ENCODE data around the gene PPP1R17. TPM values are rescaled to one million over a fixed set of nuclear protein-coding genes. Genes with fewer than 3 reads are reported as not detected.

The PPP1R17 gene
- not detected in 2 replicates for polyA plus RNA-seq (2013)

DNA sequence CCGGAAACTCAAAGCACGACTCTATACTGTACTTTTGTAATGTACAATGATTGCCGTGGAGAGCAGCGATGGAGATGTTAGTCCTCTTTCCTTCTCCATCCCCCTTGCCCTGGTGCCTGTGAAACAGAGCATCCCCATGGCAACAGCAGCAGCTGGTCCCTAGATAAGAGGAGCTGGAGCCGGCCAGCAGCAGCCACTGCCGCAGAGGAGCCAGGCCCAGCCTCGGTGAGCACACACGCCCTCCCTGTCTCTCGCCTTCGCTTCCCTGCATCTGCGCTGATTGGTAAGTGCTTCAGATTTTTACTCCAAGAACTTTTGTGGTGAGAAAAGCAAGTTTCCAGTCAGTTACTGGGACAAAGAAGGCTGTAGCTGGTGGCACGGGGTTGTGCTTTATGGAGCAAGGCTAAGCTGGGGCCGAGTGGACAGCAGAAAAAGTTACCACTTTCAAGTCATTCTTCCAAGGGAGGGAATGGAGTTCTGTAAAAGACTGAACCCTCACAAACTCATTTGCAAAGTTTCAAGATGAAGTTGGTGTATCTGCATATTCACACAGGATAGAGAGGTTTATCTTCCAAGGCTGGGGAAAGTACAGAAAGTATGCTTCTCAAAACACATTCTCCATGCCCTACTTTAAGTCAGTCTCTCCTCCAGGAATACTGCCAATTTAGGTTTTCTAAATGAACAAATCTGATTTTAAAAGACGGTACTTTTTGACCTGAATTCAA lies at the start of gene PPP1R17:
PPP1R17 (plus strand) TSS at position 192 of the 725 bp plus-strand sequence. CDS start 5,227 bp downstream, outside the sequence.
- no peak for DNase-seq
- WGBS (ENCODE audit: extremely low coverage, insufficient coverage, insufficient read length), result no CpG with 5 or more reads among the region's 14 CpGs
- Histone ChIP-seq H3K4me3 (ENCODE audit: low read depth, low read length) (no peak within 1 kb of the TSS), H3K9ac (ENCODE audit: low read length) (no peak within 1 kb of the TSS), H4K91ac (ENCODE audit: low read depth, low read length) (no peak within 1 kb of the TSS), H3K79me1 (ENCODE audit: low read length) (no peaks in the 10 kb centered on the region), H3K9me3 (ENCODE audit: insufficient read depth, low read depth, low read length) (no peaks in the 10 kb centered on the region), H3K79me2 (ENCODE audit: control insufficient read depth, insufficient read depth, low read length, poor library complexity) (no peaks in the 10 kb centered on the region), H3K36me3 (ENCODE audit: control insufficient read depth in 1 of 2, insufficient read depth in 2 of 2, low read length in 2 of 2) (no peaks in the 10 kb centered on the region), H3K18ac (ENCODE audit: low read length) (no peak within 1 kb of the TSS), H3K23ac (ENCODE audit: low read length) (no peak within 1 kb of the TSS), H2AK5ac (ENCODE audit: low read length) (no peak within 1 kb of the TSS), H3K27ac (ENCODE audit: low read depth, low read length) (no peak within 1 kb of the TSS), H3K4me2 (ENCODE audit: low read length) (no peak within 1 kb of the TSS), H2BK5ac (ENCODE audit: low read depth, low read length, poor library complexity) (no peak within 1 kb of the TSS), H2AFZ (ENCODE audit: insufficient read depth, low read length, poor library complexity) (no peak within 1 kb of the TSS), H4K8ac (ENCODE audit: low read depth, low read length) (no peak within 1 kb of the TSS), H3K4me1 (ENCODE audit: control insufficient read depth in 1 of 2, insufficient read depth in 2 of 2, low read length in 2 of 2) (no peaks in the 10 kb centered on the region), H3K4ac (ENCODE audit: low read depth, low read length) (no peak within 1 kb of the TSS), H3K14ac (ENCODE audit: low read length) (no peak within 1 kb of the TSS), H3K27me3 (ENCODE audit: insufficient read depth, low read length) (no peaks in the 10 kb centered on the region), H2BK120ac (ENCODE audit: insufficient read depth, low read length, poor library complexity) (no peak within 1 kb of the TSS), H4K12ac (ENCODE audit: low read depth, low read length) (no peak within 1 kb of the TSS), H2BK12ac (ENCODE audit: low read length) (no peak within 1 kb of the TSS)

DNA sequence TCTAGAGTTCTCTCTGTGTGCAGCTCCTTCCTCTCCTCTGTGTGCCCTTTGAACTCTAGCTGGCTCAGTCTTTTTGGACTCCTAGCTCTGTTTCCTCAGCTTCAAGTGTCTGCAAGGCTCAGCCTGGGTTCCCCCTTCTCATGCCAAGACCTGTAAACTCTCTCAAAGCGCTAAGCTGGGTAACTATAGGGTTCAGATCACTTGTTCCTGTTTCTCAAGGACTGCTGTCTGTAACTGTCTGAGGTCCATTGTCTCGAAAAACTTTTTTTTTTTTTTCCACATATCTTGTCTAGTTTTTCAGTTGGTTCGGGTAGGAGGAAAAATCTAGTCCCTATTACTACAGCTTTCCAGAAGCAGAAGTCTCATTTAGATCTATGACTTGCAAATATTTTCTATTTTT lies 46.6 kb upstream of the PPP1R17 start:
- no peak overlapping the region for H2BK120ac ChIP-seq (ENCODE audit: insufficient read depth, low read length, poor library complexity)
- no peak overlapping the region for H3K9ac ChIP-seq (ENCODE audit: low read length)
- no peak overlapping the region for H3K4ac ChIP-seq (ENCODE audit: low read depth, low read length)
- H4K12ac ChIP-seq (ENCODE audit: low read depth, low read length), result no peak overlapping the region
- H3K27ac ChIP-seq (ENCODE audit: low read depth, low read length), result no peak overlapping the region
- no peak overlapping the region for H4K8ac ChIP-seq (ENCODE audit: low read depth, low read length)
- no peaks in the 10 kb centered on the region for H3K36me3 ChIP-seq (ENCODE audit: control insufficient read depth in 1 of 2, insufficient read depth in 2 of 2, low read length in 2 of 2)
- no peak overlapping the region for H2AFZ ChIP-seq (ENCODE audit: insufficient read depth, low read length, poor library complexity)
- H3K18ac ChIP-seq (ENCODE audit: low read length), result no peak overlapping the region
- no peaks in the 10 kb centered on the region for H3K27me3 ChIP-seq (ENCODE audit: insufficient read depth, low read length)
- no peaks in the 10 kb centered on the region for H3K79me2 ChIP-seq (ENCODE audit: control insufficient read depth, insufficient read depth, low read length, poor library complexity)
- H3K79me1 ChIP-seq (ENCODE audit: low read length), result no peaks in the 10 kb centered on the region
- H3K4me2 ChIP-seq (ENCODE audit: low read length), result no peak overlapping the region
- H3K9me3 ChIP-seq (ENCODE audit: insufficient read depth, low read depth, low read length), result no peaks in the 10 kb centered on the region
- H3K4me1 ChIP-seq (ENCODE audit: control insufficient read depth in 1 of 2, insufficient read depth in 2 of 2, low read length in 2 of 2), result no peaks in the 10 kb centered on the region
- no peak for DNase-seq
- H2BK5ac ChIP-seq (ENCODE audit: low read depth, low read length, poor library complexity), result no peak overlapping the region
- H3K4me3 ChIP-seq (ENCODE audit: low read depth, low read length), result no peak overlapping the region
- no peak overlapping the region for H4K91ac ChIP-seq (ENCODE audit: low read depth, low read length)
- H2AK5ac ChIP-seq (ENCODE audit: low read length), result no peak overlapping the region
- no peak overlapping the region for H3K23ac ChIP-seq (ENCODE audit: low read length)
- no peak overlapping the region for H2BK12ac ChIP-seq (ENCODE audit: low read length)
- no peak overlapping the region for H3K14ac ChIP-seq (ENCODE audit: low read length)
- WGBS (ENCODE audit: extremely low coverage, insufficient coverage, insufficient read length), result no CpG with 5 or more reads among the region's 3 CpGs

GRCh38 chr7:31642681-31643115 lies 44.3 kb upstream of the PPP1R17 start:
- Histone ChIP-seq H3K9me3 (ENCODE audit: insufficient read depth, low read depth, low read length) (no peaks in the 10 kb centered on the region), H3K4ac (ENCODE audit: low read depth, low read length) (no peak overlapping the region), H3K27me3 (ENCODE audit: insufficient read depth, low read length) (no peaks in the 10 kb centered on the region), H3K4me2 (ENCODE audit: low read length) (no peak overlapping the region), H2BK5ac (ENCODE audit: low read depth, low read length, poor library complexity) (no peak overlapping the region), H2BK12ac (ENCODE audit: low read length) (no peak overlapping the region), H3K14ac (ENCODE audit: low read length) (no peak overlapping the region), H3K79me2 (ENCODE audit: control insufficient read depth, insufficient read depth, low read length, poor library complexity) (no peaks in the 10 kb centered on the region), H3K23ac (ENCODE audit: low read length) (no peak overlapping the region), H3K9ac (ENCODE audit: low read length) (no peak overlapping the region), H3K27ac (ENCODE audit: low read depth, low read length) (no peak overlapping the region), H3K4me3 (ENCODE audit: low read depth, low read length) (no peak overlapping the region), H3K18ac (ENCODE audit: low read length) (no peak overlapping the region), H4K12ac (ENCODE audit: low read depth, low read length) (no peak overlapping the region), H3K36me3 (ENCODE audit: control insufficient read depth in 1 of 2, insufficient read depth in 2 of 2, low read length in 2 of 2) (no peaks in the 10 kb centered on the region), H3K79me1 (ENCODE audit: low read length) (no peaks in the 10 kb centered on the region), H2BK120ac (ENCODE audit: insufficient read depth, low read length, poor library complexity) (no peak overlapping the region), H4K91ac (ENCODE audit: low read depth, low read length) (no peak overlapping the region), H2AK5ac (ENCODE audit: low read length) (no peak overlapping the region), H3K4me1 (ENCODE audit: control insufficient read depth in 1 of 2, insufficient read depth in 2 of 2, low read length in 2 of 2) (no peaks in the 10 kb centered on the region), H2AFZ (ENCODE audit: insufficient read depth, low read length, poor library complexity) (no peak overlapping the region), H4K8ac (ENCODE audit: low read depth, low read length) (no peak overlapping the region)
- DNase-seq, result no peak
- WGBS (ENCODE audit: extremely low coverage, insufficient coverage, insufficient read length), result no CpG with 5 or more reads among the region's 5 CpGs

DNA sequence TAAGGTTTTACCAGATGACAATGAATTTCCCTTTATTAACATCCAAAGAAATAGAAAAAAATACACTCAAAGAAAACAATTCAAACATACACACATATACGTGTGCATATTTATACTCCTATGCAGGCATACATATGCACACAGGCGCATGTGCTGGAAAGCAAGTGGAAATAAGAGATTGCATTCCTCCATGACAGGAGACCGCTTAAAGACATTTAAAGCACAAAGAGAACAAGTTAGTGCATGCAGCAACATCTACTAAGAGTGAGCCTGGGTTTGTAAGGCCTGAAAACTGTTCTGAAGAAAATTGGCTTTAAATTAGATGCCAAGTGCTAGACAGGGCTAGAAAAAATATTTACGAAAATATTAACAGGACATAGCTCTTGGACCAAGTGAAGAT lies 40.1 kb upstream of the PPP1R17 start:
- Histone ChIP-seq H3K36me3 (ENCODE audit: control insufficient read depth in 1 of 2, insufficient read depth in 2 of 2, low read length in 2 of 2) (no peaks in the 10 kb centered on the region), H3K4me3 (ENCODE audit: low read depth, low read length) (no peak overlapping the region), H3K9me3 (ENCODE audit: insufficient read depth, low read depth, low read length) (no peaks in the 10 kb centered on the region), H2BK12ac (ENCODE audit: low read length) (no peak overlapping the region), H3K18ac (ENCODE audit: low read length) (no peak overlapping the region), H3K4ac (ENCODE audit: low read depth, low read length) (no peak overlapping the region), H3K23ac (ENCODE audit: low read length) (no peak overlapping the region), H4K12ac (ENCODE audit: low read depth, low read length) (no peak overlapping the region), H3K4me2 (ENCODE audit: low read length) (no peak overlapping the region), H2AFZ (ENCODE audit: insufficient read depth, low read length, poor library complexity) (no peak overlapping the region), H3K79me1 (ENCODE audit: low read length) (no peaks in the 10 kb centered on the region), H3K27me3 (ENCODE audit: insufficient read depth, low read length) (no peaks in the 10 kb centered on the region), H3K4me1 (ENCODE audit: control insufficient read depth in 1 of 2, insufficient read depth in 2 of 2, low read length in 2 of 2) (no peaks in the 10 kb centered on the region), H3K9ac (ENCODE audit: low read length) (no peak overlapping the region), H4K8ac (ENCODE audit: low read depth, low read length) (no peak overlapping the region), H4K91ac (ENCODE audit: low read depth, low read length) (no peak overlapping the region), H2BK5ac (ENCODE audit: low read depth, low read length, poor library complexity) (no peak overlapping the region), H2BK120ac (ENCODE audit: insufficient read depth, low read length, poor library complexity) (no peak overlapping the region), H3K79me2 (ENCODE audit: control insufficient read depth, insufficient read depth, low read length, poor library complexity) (no peaks in the 10 kb centered on the region), H2AK5ac (ENCODE audit: low read length) (no peak overlapping the region), H3K27ac (ENCODE audit: low read depth, low read length) (no peak overlapping the region), H3K14ac (ENCODE audit: low read length) (no peak overlapping the region)
- no peak for DNase-seq
- WGBS (ENCODE audit: extremely low coverage, insufficient coverage, insufficient read length), result no CpG with 5 or more reads among the region's 4 CpGs
